Mucosa of stomach (tissue), 1 donor: Measurements from ENCODE around the gene PRPF31.
A peak's percentile ranks its signal among the peaks of the same experiment; 100 is the strongest.

Experiments used
- H3K27me3 ChIP-seq: one replicate; pipeline ENCODE4 v1.7.0; 2013; ENCODE audit warnings: mild to moderate bottlenecking, low read length; ENCODE audit not compliant: control insufficient read depth, insufficient read depth
- H3K36me3 ChIP-seq: one replicate; pipeline ENCODE4 v1.7.0; 2013; ENCODE audit warnings: low read length; ENCODE audit not compliant: control insufficient read depth, insufficient read depth
- H3K4me1 ChIP-seq: one replicate; pipeline ENCODE4 v1.7.0; 2013; ENCODE audit warnings: mild to moderate bottlenecking, low read length; ENCODE audit not compliant: control insufficient read depth, insufficient read depth
- H3K4me3 ChIP-seq: one replicate; pipeline ENCODE4 v1.7.0; 2013; ENCODE audit warnings: low read length
- H3K9ac ChIP-seq: one replicate; pipeline ENCODE4 v1.7.0; 2013; ENCODE audit warnings: mild to moderate bottlenecking, low read length, moderate library complexity
- H3K9me3 ChIP-seq: one replicate; pipeline ENCODE4 v1.7.0; 2013; ENCODE audit warnings: mild to moderate bottlenecking, low read length, moderate library complexity; ENCODE audit not compliant: control insufficient read depth
- donor health status: Pancreatic carcinoma.

The PRPF31 gene

GRCh38 chr19:54121259-54121658 is 5.7 kb downstream of the PRPF31 start:
- Histone ChIP-seq H3K4me1 (no peaks in the 10 kb centered on the region), H3K27me3 (no peaks in the 10 kb centered on the region), H3K4me3 (no peak overlapping the region), H3K36me3 (no peaks in the 10 kb centered on the region), H3K9me3 (no peaks in the 10 kb centered on the region), H3K9ac (no peak overlapping the region)

- Histone ChIP-seq H3K4me3 (no peak overlapping the region), H3K9ac (no peak overlapping the region), H3K4me1 (no peaks in the 10 kb centered on the region), H3K27me3 (no peaks in the 10 kb centered on the region), H3K9me3 (no peaks in the 10 kb centered on the region), H3K36me3 (no peaks in the 10 kb centered on the region)
Observed at GRCh38 chr19:54123682-54124081, 8.1 kb downstream of the PRPF31 start.

- H3K4me1 ChIP-seq, result no peaks in the 10 kb centered on the region
- no peaks in the 10 kb centered on the region for H3K27me3 ChIP-seq
- H3K9me3 ChIP-seq, result no peaks in the 10 kb centered on the region
- no peaks in the 10 kb centered on the region for H3K36me3 ChIP-seq
- H3K4me3 ChIP-seq, result no peak overlapping the region
- no peak overlapping the region for H3K9ac ChIP-seq
Observed at GRCh38 chr19:54124393-54124792, 8.8 kb downstream of the PRPF31 start.

DNA sequence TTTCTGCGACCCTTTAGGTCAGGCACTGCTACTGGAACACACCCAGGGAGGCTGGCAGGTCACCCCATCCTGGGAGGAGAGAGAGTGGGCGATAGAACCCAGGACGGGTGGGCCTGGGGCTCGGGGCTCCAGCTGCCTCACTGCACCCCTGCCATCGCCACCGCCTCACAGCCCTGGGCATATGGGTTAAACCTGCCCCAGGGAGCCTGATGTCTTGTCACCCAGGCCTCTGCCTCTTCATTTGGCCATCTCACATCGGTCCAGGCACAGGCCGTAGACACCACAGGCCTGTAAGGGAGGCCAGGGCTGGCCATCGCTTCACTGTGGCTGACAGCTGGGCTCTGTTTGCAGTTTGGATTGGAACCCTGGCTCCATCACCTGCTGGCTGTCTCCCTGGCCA is 10.2 kb downstream of the PRPF31 start:
- Histone ChIP-seq H3K36me3 (no peaks in the 10 kb centered on the region), H3K4me1 (no peaks in the 10 kb centered on the region), H3K27me3 (no peaks in the 10 kb centered on the region), H3K9me3 (no peaks in the 10 kb centered on the region), H3K4me3 (no peak overlapping the region), H3K9ac (no peak overlapping the region)

- Histone ChIP-seq H3K36me3 (no peaks in the 10 kb centered on the region), H3K4me1 (no peaks in the 10 kb centered on the region), H3K9ac (no peak overlapping the region), H3K4me3 (no peak overlapping the region), H3K9me3 (no peaks in the 10 kb centered on the region), H3K27me3 (no peaks in the 10 kb centered on the region)
Observed at GRCh38 chr19:54127688-54128440, 12.3 kb downstream of the PRPF31 start.

GRCh38 chr19:54128441-54128725 is 12.8 kb downstream of the PRPF31 start:
- Histone ChIP-seq H3K36me3 (no peaks in the 10 kb centered on the region), H3K4me1 (no peaks in the 10 kb centered on the region), H3K9me3 (no peaks in the 10 kb centered on the region), H3K9ac (no peak overlapping the region), H3K27me3 (no peaks in the 10 kb centered on the region), H3K4me3 (no peak overlapping the region)

DNA sequence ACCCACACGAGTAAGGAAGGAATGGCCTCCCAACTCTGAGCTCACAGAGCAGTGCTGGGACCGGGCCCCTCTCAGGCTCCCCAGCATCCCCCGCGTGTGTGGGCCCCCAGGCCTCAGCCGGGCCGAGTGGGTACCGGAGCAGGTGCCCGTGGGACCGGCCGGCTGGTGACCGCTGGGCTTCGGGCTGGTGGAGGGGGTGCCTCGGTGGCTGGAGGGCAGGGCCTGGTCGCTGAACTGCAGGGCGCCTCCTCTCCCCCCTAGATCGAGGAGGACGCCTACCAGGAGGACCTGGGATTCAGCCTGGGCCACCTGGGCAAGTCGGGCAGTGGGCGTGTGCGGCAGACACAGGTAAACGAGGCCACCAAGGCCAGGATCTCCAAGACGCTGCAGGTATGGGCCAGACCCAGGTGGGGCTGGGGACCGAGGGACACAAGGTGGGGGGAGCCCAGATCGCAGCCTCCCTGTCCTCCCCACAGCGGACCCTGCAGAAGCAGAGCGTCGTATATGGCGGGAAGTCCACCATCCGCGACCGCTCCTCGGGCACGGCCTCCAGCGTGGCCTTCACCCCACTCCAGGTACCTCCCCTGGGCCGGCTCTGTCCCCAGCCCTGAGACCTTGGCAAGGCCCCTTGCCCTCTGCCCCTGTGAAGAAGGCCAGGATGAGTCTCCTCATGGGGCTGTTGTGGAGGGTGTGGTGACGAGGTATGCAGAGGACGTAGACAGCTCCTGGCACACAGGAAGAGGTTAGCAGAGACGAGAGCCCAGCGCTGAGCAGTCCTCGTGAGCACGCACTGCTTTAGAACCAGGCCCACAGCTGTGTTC is 13.5 kb downstream of the PRPF31 start:
- Histone ChIP-seq H3K9ac (no peak overlapping the region), H3K27me3 (peaks cover 5% of the 10 kb centered on the region), H3K36me3 (no peaks in the 10 kb centered on the region), H3K4me3 (no peak overlapping the region), H3K9me3 (no peaks in the 10 kb centered on the region), H3K4me1 (no peaks in the 10 kb centered on the region)

- H3K9me3 ChIP-seq, result no peaks in the 10 kb centered on the region
- H3K4me3 ChIP-seq, result no peak overlapping the region
- H3K9ac ChIP-seq, result no peak overlapping the region
- H3K36me3 ChIP-seq, result no peaks in the 10 kb centered on the region
- no peaks in the 10 kb centered on the region for H3K4me1 ChIP-seq
- peaks cover 5% of the 10 kb centered on the region for H3K27me3 ChIP-seq
Observed at GRCh38 chr19:54129617-54129996, 14.1 kb downstream of the PRPF31 start.

- H3K9me3 ChIP-seq, result no peaks in the 10 kb centered on the region
- H3K27me3 ChIP-seq, result peaks cover 5% of the 10 kb centered on the region
- H3K4me3 ChIP-seq, result no peak overlapping the region
- H3K9ac ChIP-seq, result no peak overlapping the region
- peaks cover 7% of the 10 kb centered on the region for H3K4me1 ChIP-seq
- no peaks in the 10 kb centered on the region for H3K36me3 ChIP-seq
Observed at GRCh38 chr19:54133312-54133956, 17.9 kb downstream of the PRPF31 start.

DNA sequence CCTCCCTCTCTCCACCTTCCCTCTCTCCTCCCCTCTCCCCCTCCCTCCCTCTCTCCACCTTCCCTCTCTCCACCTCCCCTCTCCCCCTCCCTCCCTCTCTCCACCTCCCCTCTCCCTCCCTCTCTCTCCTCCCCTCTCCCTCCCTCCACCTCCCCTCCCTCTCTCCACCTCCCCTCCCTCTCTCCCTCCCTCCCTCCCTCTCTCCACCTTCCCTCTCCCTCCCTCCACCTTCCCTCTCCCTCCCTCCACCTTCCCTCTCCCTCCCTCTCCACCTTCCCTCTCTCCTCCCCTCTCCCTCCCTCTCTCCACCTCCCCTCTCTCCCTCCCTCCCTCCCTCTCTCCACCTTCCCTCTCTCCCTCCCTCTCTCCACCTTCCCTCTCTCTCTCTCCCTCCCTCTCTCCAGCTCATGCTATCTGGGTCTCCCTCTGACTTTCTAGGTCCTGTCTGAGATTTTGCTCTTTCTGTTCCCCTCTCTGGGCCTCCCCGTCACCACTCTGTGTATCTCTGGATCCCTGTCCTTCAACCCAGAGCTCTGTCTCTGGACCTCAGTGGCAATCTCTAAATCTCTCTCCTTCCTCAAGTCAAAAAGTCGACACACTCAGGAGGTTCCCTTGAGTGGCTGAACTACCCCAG is 18.5 kb downstream of the PRPF31 start:
- Histone ChIP-seq H3K36me3 (no peaks in the 10 kb centered on the region), H3K9me3 (no peaks in the 10 kb centered on the region), H3K9ac (no peak overlapping the region), H3K27me3 (peaks cover 5% of the 10 kb centered on the region), H3K4me3 (no peak overlapping the region), H3K4me1 (peaks cover 12% of the 10 kb centered on the region)

- peaks cover 24% of the 10 kb centered on the region for H3K4me1 ChIP-seq
- peak overlapping the region; percentile 65 for H3K4me3 ChIP-seq
- H3K9ac ChIP-seq, result peak overlapping the region; percentile 55
Observed at GRCh38 chr19:54136086-54136863, 20.7 kb downstream of the PRPF31 start.

More at GRCh38 chr19:54136086-54136863, 20.7 kb downstream of the PRPF31 start:
- H3K9me3 ChIP-seq, result no peaks in the 10 kb centered on the region
- H3K36me3 ChIP-seq, result no peaks in the 10 kb centered on the region
- H3K27me3 ChIP-seq, result peaks cover 5% of the 10 kb centered on the region
